GM12872 (cell line): ENCODE results near the gene IL13.
A peak's percentile ranks its signal among the peaks of the same experiment; 100 is the strongest.

Experiments used
- CTCF ChIP-seq: IDR thresholded peaks from 3 replicates; pipeline ENCODE4 v1.5.1; 2011; ENCODE audit warnings: low read depth, mild to moderate bottlenecking, low read length, moderate library complexity; ENCODE audit not compliant: insufficient read depth

IL13 gene

GRCh38 chr5:132644177-132644576, 13.8 kb upstream of the IL13 start:
- TF ChIP-seq CTCF: no peak

DNA sequence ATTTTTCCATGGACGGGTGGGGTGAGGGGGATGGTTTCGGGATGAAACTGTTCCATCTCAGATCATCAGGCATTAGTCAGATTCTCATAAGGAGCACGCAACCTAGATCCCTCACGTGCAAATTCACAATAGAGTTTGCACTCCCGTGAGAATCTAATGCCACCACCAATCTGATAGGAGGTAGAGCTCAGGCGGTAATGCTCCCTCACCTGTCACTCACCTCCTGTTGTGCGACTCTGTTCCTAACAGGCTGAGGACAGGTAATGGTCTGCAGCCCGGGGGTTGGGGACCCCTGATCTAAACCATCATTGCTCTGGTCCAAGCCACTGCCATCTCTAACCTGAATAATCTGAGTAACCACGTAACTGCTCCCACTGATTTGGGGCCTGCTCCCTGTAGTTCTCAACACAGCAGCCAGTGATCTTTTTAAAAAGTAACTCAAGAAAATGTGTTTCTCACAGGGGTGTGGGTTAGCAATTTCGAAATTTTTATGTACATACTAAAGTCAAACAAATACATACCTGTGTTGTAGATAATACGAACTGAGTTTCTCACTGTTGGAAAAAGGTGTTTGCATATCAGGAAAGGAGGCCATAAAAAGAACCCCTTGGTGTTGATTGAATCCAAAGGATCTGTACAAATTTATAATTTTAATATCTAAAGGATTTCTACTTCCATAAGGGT, 11.2 kb upstream of the IL13 start:
- no peak for TF ChIP-seq CTCF

GRCh38 chr5:132647473-132647872, 10.5 kb upstream of the IL13 start:
- TF ChIP-seq CTCF: no peak

DNA sequence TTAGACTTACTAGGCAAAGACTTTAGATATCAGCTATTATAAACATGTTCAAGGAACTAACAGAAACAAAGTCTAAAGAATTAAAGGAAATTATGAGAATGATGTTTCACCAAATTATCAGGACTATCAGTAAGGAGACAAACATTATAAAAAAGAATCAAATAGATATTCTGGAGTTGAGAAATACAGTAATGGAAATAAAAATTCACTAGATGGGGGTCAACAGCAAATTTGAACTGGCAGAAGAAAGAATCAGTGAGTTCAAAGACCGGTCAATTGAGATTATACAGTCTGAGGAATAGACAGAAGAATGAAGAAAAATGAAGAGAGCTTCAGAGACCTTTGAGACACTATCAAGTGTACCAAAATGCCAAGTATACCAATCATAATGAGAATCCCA, 9.6 kb upstream of the IL13 start:
- no peak for TF ChIP-seq CTCF

DNA sequence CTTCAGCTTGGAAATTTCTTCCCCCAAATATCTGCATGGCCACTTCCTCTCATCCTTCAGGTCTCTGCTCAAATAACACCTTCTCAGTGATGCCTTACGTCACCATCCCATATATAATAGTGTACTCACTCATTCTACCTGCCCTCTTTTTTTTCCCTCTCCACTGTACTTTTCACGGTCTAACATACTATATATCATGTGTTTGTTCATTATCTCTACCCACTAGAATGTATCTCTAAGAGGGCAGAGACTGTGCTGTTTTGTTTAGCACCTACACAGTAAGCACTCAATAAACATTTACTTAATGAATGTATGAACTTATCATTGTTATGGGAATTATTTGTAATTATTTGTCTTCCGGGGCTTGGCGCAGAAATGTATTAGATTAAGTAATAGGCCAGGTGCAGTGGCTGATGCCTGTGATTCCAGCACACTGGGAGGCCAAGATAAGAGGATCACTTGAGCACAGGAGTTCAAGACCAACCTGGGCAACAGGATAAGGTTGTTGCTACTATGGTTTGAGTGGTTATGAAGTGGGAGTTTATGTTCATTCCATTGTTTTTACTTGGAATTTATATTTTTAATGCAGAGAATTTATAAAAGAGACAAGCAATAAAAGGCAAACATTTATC, 6.0 kb upstream of the IL13 start:
- TF ChIP-seq CTCF: no peak

DNA sequence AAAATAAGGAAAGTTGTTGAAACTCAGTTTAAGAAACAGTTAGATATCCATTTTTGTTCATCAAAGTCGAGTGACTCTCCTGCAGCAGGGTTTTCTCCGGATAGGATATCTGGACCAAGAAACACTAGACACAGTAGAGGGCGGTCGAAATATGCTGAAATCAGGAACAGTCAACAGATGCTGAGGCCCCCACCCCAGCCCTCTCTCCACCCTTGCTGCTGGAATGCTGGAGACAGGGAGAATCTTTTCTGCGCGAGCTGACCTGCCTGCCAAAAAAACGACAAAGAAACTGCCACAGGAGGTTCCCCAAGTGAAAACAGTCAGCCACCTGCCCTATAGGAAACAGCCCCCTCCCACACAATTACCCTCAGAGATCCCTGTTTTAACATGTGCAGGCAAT, 4.3 kb upstream of the IL13 start:
- TF ChIP-seq CTCF: no peak

DNA sequence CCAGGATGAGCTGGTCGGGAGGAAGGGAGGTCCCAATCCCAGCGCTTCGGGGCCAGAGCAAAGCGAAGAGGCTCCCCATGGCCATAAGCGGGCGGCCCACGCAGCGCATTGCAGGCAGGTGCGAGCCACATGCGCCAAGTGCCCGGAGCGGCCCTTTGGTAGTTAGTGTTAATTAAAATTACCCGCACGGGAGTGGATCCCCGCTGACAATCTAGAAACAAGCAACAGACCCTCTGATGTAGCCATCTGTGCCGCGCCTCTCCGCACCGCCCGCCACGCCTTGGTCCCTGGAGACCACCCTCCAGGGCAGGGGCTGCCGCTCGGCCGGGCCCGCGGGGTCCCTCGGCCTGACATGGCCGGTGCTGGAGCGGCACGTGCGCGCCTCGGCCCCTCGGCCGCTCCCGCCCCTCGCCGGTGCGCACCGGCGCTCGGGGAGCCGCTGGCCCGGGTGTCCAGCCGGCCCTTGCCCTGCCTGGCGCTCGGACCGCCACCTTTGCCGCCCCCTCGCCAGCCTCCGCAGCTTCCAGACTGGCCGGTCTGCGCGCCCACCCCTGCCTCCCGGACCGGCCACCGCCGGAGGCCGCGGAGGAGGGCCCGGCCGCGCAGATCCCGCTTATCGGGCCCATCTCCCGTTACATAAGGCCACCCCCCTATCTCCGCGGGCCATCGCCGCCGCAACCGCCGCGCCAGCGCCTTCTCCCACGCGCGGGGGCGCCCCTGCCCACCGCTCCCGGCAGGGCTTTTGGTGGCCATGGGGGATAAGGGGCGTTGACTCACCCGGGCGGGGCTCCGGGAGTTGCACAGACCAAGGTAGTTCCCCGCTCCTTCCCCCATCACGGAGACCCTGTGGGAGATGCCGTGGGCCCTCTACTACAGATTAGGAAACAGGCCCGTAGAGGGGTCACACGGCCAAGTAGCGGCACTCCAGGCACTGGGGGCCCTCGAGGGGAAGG, 1.9 kb upstream of the IL13 start:
- 0 out of 3 replicates have a peak, but pooled peaks have one; percentile 8 for TF ChIP-seq CTCF
